ENCODE results near the gene GABRG3. TPM values are rescaled to one million over a fixed set of nuclear protein-coding genes. Genes with fewer than 3 reads are reported as not detected.

The GABRG3 gene
- total and polyA plus RNA-seq, 2 donors (not counting 3 experiments of a cell fraction or from before 2014, with no cell fraction given): not detected

DNA sequence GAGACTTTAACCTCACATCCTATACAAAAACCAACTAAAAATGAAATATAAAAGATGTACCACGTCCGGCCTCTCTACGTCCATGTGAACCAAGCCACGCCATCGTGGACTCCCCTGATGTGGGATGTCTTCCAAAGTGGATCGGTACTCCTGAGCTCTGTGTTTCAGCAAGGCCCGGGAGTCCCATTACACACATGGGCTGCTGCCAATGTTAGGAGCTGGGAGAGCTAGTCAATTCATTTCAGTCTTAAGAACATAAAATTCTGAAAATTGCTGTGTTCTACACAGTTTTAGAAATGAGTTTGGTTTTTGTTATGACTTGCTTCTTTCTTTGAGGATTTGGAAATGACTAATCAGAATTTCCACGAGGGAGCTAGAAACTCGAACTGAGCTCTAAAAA, 131.0 kb downstream of the GABRG3 start:
- Histone ChIP-seq H2AFZ (ENCODE audit: low read depth, low read length) (no peak overlapping the region), H3K9me3 (replicated peaks; ENCODE audit: control insufficient read depth, insufficient read depth, low read length) (peaks cover 5% of the 10 kb centered on the region), H3K27me3 (ENCODE audit: control insufficient read depth in 2 of 2, insufficient read depth in 2 of 2, low read length in 2 of 2) (no peaks in the 10 kb centered on the region), H3K79me2 (ENCODE audit: control insufficient read depth, insufficient read depth, low read length) (no peaks in the 10 kb centered on the region), H3K9me1 (replicated peaks; ENCODE audit: control insufficient read depth, extremely low read depth, insufficient read depth, low read length) (no peaks in the 10 kb centered on the region), H3K9ac (replicated peaks; ENCODE audit: extremely low read depth, insufficient read depth, low read length) (no peak overlapping the region), H3K4me1 (ENCODE audit: control insufficient read depth, extremely low read depth, insufficient read depth, low read length) (no peaks in the 10 kb centered on the region), H3K27ac (ENCODE audit: insufficient read depth, low read depth, low read length) (no peak overlapping the region), H3K36me3 (ENCODE audit: control insufficient read depth in 2 of 2, extremely low read depth in 1 of 2, insufficient read depth in 2 of 2, low read length in 2 of 2) (no peaks in the 10 kb centered on the region), H4K20me1 (replicated peaks; ENCODE audit: control insufficient read depth, extremely low read depth, insufficient read depth, low read length) (no peaks in the 10 kb centered on the region), H3K4me3 (replicated peaks in 1 of 3; ENCODE audit: insufficient read depth in 1 of 3, low read depth in 1 of 3, low read length in 3 of 3) (no peak overlapping the region), H3K4me2 (ENCODE audit: insufficient read depth, low read length) (no peak overlapping the region)
- intact Hi-C loops (cut with micrococcal nuclease) (no loop called here), dilution Hi-C loops (cut with MboI; ENCODE audit: extremely low pct_ligation_motif_present, low sequenced_read_pairs) (no loop called here)
- ChIA-PET CTCF (no interaction called here), POLR2A (no interaction called here)
- no peak for FAIRE-seq
- no peak for TF ChIP-seq FOS (IDR thresholded peaks at IDR 0.05; ENCODE audit: borderline replicate concordance, insufficient read depth, low read length)
- no peak for TF ChIP-seq JUN (IDR thresholded peaks at IDR 0.05; ENCODE audit: borderline replicate concordance, insufficient read depth, insufficient read length, low read depth)
- TF ChIP-seq, protein P1, sequence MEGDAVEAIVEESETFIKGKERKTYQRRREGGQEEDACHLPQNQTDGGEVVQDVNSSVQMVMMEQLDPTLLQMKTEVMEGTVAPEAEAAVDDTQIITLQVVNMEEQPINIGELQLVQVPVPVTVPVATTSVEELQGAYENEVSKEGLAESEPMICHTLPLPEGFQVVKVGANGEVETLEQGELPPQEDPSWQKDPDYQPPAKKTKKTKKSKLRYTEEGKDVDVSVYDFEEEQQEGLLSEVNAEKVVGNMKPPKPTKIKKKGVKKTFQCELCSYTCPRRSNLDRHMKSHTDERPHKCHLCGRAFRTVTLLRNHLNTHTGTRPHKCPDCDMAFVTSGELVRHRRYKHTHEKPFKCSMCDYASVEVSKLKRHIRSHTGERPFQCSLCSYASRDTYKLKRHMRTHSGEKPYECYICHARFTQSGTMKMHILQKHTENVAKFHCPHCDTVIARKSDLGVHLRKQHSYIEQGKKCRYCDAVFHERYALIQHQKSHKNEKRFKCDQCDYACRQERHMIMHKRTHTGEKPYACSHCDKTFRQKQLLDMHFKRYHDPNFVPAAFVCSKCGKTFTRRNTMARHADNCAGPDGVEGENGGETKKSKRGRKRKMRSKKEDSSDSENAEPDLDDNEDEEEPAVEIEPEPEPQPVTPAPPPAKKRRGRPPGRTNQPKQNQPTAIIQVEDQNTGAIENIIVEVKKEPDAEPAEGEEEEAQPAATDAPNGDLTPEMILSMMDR (IDR thresholded peaks at IDR 0.05; ENCODE audit: extremely low read depth in 1 of 2, insufficient read depth in 1 of 2, low read depth in 1 of 2, low read length in 2 of 2): no peak
- TF ChIP-seq GATA2 (IDR thresholded peaks at IDR 0.05; ENCODE audit: insufficient read depth, insufficient read length, low read depth, low read length): no peak
- no peak for TF ChIP-seq POLR2A (IDR thresholded peaks at IDR 0.05; ENCODE audit: low read depth, low read length)
- no peak for TF ChIP-seq MYC (IDR thresholded peaks at IDR 0.05; ENCODE audit: low read depth, low read length)
- no peak for TF ChIP-seq POLR2AphosphoS5 (IDR thresholded peaks at IDR 0.05; ENCODE audit: insufficient read depth, low read depth, low read length)
- TF ChIP-seq EZH2 (IDR thresholded peaks at IDR 0.05; ENCODE audit: borderline replicate concordance, low read depth, low read length, severe bottlenecking): no peak
- TF ChIP-seq, protein P2, sequence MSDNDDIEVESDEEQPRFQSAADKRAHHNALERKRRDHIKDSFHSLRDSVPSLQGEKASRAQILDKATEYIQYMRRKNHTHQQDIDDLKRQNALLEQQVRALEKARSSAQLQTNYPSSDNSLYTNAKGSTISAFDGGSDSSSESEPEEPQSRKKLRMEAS (IDR thresholded peaks at IDR 0.05; ENCODE audit: insufficient read depth, insufficient read length): no peak
- no peak for DNase-seq (ENCODE audit: low read depth, low spot score)
- no TSS peak for BruUV-seq (replicated peaks)

All from endothelial cell of umbilical vein (primary cell).